Frontal cortex (tissue), 4 donors: ENCODE data around the gene HERPUD1. TPM values are rescaled to one million over a fixed set of nuclear protein-coding genes. Genes with fewer than 3 reads are reported as not detected.
"Not testable (repeated sequence)": the region's sequence is repeated elsewhere in the genome, so short reads cannot be mapped to it uniquely, and the experiment has no call there.

Experiments
- DNase-seq, 2 donors: peaks; one replicate each; pipeline ENCODE4 v3.0.0; 2012; ENCODE audit warnings: low spot score in 2 of 2
- FAIRE-seq: peaks from 2 replicates; lab custom pipeline; 2012; peaks lifted over from hg19 to GRCh38; lab: Jason Lieb, UNC
- total RNA-seq: library from RNA; depleted of rRNA; stranded (reverse); fragments of >200 nt; gene quantifications from one replicate; pipeline ENCODE4 v1.2.3, GENCODE V29; 2014
- donor health status: control.
- donor health status: control.
- donor health status: control.

HERPUD1 gene
- total RNA-seq, 1 donor from 2014 or later: 42.0 TPM

- FAIRE-seq (no peak), DNase-seq (no peak)
These were observed 58.7 kb downstream of the HERPUD1 start for GRCh38 chr16:56990407-56991286.

- not testable (repeated sequence) for DNase-seq, FAIRE-seq
These were observed 60.5 kb downstream of the HERPUD1 start for GRCh38 chr16:56992431-56992830.

- no peak for FAIRE-seq
These were observed 61.3 kb downstream of the HERPUD1 start for GRCh38 chr16:56993204-56993603.

GRCh38 chr16:56994311-56994710 lies 62.4 kb downstream of the HERPUD1 start:
- no peak for DNase-seq
- FAIRE-seq: no peak

More at GRCh38 chr16:56993204-56993603, 61.3 kb downstream of the HERPUD1 start:
- no peak for DNase-seq

Other genes starting within 250 kb of the HERPUD1 start
- gene MT1X, start 249.7 kb upstream of the HERPUD1 start, total RNA-seq: 7.7 TPM
- gene NUP93, start 202.0 kb upstream of the HERPUD1 start, total RNA-seq: 219 TPM
- not detected for gene SLC12A3, start 66.9 kb upstream of the HERPUD1 start, total RNA-seq
- 0.82 TPM for gene CETP, start 29.8 kb downstream of the HERPUD1 start, total RNA-seq
- 0.41 TPM for gene NLRC5, start 57.4 kb downstream of the HERPUD1 start, total RNA-seq
- gene CPNE2, start 160.4 kb downstream of the HERPUD1 start, total RNA-seq: 44.8 TPM